Measurements from ENCODE around the gene RHOBTB3. TPM values are rescaled to one million over a fixed set of nuclear protein-coding genes. Genes with fewer than 3 reads are reported as not detected.
A peak's percentile ranks its signal among the peaks of the same experiment; 100 is the strongest.

Gene RHOBTB3
- total and polyA plus RNA-seq, 10 of the 15 experiments (the other 5 are each of a cell fraction or from before 2014, with no cell fraction given): 3.6 to 42.8 (median 8.4) TPM

GRCh38 chr5:95808686-95809413, 77.7 kb downstream of the RHOBTB3 start (continued):
- TF ChIP-seq, protein P1, sequence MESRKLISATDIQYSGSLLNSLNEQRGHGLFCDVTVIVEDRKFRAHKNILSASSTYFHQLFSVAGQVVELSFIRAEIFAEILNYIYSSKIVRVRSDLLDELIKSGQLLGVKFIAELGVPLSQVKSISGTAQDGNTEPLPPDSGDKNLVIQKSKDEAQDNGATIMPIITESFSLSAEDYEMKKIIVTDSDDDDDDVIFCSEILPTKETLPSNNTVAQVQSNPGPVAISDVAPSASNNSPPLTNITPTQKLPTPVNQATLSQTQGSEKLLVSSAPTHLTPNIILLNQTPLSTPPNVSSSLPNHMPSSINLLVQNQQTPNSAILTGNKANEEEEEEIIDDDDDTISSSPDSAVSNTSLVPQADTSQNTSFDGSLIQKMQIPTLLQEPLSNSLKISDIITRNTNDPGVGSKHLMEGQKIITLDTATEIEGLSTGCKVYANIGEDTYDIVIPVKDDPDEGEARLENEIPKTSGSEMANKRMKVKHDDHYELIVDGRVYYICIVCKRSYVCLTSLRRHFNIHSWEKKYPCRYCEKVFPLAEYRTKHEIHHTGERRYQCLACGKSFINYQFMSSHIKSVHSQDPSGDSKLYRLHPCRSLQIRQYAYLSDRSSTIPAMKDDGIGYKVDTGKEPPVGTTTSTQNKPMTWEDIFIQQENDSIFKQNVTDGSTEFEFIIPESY (IDR thresholded peaks at IDR 0.05): no peak
- TF ChIP-seq RUNX3 (IDR thresholded peaks at IDR 0.05; ENCODE audit: low read length) (no peak), ZSCAN29 (IDR thresholded peaks at IDR 0.05) (no peak), STAT1 (conservative IDR thresholded peaks at IDR 0.05) (no peak), STAT3 (IDR thresholded peaks at IDR 0.05; ENCODE audit: low read depth, low read length) (0 out of 2 replicates have a peak, but pooled peaks have one; percentile 36), ZZZ3 (IDR thresholded peaks at IDR 0.05; ENCODE audit: control insufficient read depth, insufficient read length, low read depth) (no peak), NFYA (IDR thresholded peaks at IDR 0.05; ENCODE audit: borderline replicate concordance, low read depth, low read length) (no peak), BRCA1 (IDR thresholded peaks at IDR 0.05; ENCODE audit: low read depth, low read length) (no peak), HCFC1 (IDR thresholded peaks at IDR 0.05; ENCODE audit: low read length) (no peak), NR2F1 (conservative IDR thresholded peaks at IDR 0.05) (no peak), EED (IDR thresholded peaks at IDR 0.05; ENCODE audit: low read depth) (no peak; the same call in 1 of the 2 replicates), ZBTB4 (CRISPR knock-in tag; IDR thresholded peaks at IDR 0.05) (no peak), IRF4 (IDR thresholded peaks at IDR 0.05; ENCODE audit: low read depth, low read length) (0 out of 2 replicates have a peak, but pooled peaks have one; percentile 18), MYC (IDR thresholded peaks at IDR 0.05; ENCODE audit: insufficient read depth, insufficient read length, insufficient replicate concordance, low read length, severe bottlenecking) (no peak), ZNF274 (IDR thresholded peaks at IDR 0.05; ENCODE audit: insufficient read depth, insufficient read length) (no peak), BHLHE40 (IDR thresholded peaks at IDR 0.05; ENCODE audit: borderline replicate concordance in 1 of 2, low read depth in 2 of 2, low read length in 1 of 2) (peak; percentile 58 to 72; a peak in 2 of 4 replicates), SIN3A (IDR thresholded peaks at IDR 0.05; ENCODE audit: low read depth, low read length) (no peak), WRNIP1 (IDR thresholded peaks at IDR 0.05; ENCODE audit: borderline replicate concordance, low read depth, low read length) (no peak), SUZ12 (IDR thresholded peaks at IDR 0.05; ENCODE audit: unreplicated experiment) (no peak)
- TF ChIP-seq, protein P2, sequence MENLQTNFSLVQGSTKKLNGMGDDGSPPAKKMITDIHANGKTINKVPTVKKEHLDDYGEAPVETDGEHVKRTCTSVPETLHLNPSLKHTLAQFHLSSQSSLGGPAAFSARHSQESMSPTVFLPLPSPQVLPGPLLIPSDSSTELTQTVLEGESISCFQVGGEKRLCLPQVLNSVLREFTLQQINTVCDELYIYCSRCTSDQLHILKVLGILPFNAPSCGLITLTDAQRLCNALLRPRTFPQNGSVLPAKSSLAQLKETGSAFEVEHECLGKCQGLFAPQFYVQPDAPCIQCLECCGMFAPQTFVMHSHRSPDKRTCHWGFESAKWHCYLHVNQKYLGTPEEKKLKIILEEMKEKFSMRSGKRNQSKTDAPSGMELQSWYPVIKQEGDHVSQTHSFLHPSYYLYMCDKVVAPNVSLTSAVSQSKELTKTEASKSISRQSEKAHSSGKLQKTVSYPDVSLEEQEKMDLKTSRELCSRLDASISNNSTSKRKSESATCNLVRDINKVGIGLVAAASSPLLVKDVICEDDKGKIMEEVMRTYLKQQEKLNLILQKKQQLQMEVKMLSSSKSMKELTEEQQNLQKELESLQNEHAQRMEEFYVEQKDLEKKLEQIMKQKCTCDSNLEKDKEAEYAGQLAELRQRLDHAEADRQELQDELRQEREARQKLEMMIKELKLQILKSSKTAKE (IDR thresholded peaks at IDR 0.05; ENCODE audit: low read depth, poor library complexity, severe bottlenecking): peak; percentile 26
